Stimulated activated CD8-positive, alpha-beta memory T cell treated with anti-CD3 and anti-CD28 coated beads, Interleukin-2, amount 100 ng/mL, for 48 hours (primary cell): ENCODE measurements around the gene SEL1L3.

Experiments used
- DNase-seq, 2 donors: peaks; one replicate each; pipeline ENCODE4 v3.0.0-alpha.2; 2020; ENCODE audit warnings: low read depth in 2 of 2

The SEL1L3 gene

DNA sequence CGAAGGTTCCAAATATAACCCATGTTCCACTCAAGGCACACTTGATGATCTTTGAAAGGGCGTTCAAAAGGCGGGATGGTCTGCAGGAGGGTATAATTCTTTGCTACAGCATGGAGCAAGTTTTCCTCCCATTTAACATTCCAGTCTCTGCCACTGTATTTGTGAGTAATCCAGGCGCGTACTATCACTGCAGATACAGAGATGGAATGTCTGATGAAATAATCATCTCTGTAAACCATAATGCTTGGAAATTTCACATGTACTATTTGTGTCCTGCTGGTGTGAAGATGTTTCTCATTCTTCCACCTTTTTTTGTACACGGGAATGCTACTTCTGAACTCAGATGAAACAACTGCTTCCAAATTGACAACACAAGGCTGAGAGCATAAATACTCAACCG lies 15.5 kb downstream of the SEL1L3 start:
- DNase-seq: no peak

DNA sequence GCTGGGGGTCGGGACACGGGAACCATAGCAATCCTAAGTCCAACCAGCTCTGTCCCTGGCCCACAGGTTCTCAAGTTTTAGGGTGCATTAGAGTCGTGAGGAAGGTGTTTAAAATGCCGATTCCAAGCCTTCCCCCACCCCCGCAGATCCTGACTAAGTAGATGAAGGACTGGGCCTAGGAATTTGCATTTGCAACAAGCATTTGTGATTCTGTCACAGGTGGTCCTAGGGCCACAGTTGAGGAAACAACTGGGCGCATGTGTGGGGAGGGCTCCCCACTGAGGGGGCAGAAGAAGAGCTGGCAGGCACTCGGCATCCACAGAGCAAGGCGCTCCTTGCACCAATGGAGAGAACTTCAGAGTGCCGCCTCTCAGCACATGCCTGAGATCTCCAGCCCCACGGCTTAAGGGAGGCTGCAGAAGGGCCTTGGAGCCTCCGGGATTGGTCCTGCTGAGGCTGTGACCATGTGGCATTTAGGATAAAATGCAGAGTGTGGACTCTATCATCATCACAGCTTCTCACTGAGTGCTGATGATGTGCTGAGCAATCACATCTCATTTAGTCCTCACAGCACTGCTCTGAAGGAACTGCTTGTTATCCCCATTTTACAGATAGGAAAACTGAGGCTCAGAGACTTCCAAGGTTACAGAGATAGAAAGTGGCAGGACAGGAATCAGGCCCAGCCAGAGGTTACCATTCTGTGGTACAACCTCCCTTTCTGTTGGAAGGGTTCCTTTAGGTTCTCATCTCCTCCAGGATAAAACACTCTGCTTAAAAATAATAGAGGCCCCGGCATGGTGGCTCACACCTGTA lies 16.7 kb downstream of the SEL1L3 start:
- no peak for DNase-seq

DNA sequence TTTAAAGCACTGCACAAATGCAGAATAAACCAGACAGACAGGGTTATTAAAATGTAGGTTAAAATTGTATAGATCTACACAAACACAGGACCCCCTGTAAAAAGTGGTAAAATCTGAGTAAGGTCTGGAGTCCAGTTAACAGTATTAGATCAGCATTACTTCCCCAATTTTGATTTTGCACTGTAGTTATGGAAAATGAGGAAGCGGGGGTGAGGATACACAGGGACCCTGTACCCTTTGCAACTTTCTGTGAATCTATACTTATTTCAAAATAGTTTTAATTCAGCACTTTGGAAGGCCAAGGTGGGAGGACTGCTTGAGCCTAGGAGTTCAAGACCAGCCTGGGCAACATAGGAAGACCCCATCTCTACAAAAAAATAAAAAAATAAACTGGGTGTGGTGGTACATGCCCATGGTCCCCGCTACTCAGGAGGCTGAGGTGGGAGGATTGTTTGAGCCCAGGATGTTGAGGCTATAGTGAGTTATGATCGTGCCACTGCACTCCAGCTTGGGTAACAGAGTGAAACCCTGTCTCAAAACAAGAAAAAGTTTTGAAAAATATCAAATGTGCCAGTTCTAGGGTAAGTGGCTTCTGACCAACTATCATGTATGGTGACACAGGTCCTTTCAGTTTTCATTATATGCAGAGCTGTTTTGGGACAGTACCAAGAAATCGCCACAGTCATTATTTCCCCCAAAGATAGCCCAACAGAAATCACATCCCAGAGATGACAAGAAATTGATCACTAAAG lies 17.7 kb downstream of the SEL1L3 start:
- DNase-seq: no peak

DNA sequence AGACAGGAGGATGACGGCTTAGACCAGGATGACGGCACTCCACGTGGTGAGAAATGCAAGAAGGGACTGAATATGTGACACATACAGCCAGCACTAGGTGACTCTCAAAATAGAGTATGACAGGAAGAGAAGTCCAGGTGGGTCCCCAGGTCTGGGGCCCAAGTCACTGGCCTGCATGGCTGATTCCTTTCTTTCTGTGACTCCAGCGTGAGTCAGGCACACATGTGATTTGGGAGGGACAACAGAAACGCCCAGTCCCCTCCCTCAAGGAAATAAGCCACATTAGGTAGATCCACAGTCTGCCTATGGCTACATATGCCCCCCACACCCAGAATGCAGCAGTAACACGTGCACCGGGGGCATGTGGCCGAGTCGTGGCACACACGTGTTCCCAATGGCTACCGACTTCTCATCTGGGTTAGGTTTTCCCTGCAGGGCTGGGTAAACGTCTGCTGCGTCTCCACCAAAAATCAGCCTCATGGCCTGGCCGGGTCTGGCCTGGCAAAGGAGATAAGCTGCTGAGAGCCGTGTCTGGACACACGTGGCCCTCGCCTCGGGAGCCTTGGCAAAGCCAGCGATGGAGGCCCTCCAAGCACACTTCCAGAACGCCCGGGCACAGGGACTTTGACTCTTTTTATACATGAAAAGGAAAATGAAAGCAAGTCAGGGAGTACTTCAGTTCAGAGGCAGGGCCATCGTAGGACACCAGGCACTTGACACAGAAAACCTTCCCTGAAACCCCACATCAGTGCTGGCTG lies 19.3 kb downstream of the SEL1L3 start:
- DNase-seq: no peak

DNA sequence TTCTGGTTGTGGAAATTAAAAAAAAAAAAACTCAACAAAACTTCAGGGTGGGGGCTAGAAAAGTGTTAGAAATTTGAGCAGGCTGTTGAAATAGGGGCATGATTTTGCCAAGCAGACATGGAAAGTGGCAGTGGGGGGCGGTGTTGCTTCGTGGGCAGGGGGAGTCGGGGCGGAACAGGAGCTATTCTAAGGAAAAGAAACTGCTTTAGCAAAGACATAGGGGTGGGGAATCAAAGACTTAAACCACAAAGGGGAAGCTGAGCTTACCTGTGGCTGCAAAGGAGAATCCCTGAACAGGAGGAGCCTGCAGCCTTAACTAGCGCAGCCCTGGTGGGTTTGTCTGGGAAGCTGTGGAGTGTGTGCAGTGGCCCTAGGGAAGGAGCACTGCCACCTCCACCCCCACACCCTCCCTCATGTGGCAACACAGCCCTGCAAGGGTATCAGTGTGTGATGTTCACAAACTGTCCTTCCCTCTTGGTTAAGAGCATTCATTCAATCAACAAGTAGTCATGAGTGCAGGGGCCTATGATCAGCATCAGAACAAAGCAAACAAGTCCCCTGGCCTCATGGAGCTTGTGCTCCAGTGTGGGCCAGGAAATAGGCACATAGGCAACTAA lies 20.5 kb downstream of the SEL1L3 start:
- peak in 1 of 2 donors; percentile 33 for DNase-seq

DNA sequence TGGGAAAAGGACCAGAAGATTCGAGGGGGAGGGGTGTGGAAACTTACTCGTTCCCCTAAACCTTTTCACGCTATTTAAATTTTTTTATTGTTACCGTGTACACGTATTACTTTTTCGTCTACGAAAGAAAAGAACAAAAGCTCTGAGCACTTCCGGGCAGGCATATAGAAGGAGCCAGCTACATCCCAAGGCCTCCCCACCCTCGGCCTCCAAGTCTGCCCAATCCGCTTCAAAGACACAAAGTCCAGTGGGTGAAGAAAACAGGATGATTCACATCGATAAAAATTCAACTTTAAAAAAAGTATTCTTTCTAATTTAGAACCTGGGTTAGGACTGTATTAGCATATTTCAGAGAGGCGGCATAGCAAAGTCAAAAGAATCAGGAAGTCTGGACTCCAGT lies 23.1 kb downstream of the SEL1L3 start:
- no peak for DNase-seq

DNA sequence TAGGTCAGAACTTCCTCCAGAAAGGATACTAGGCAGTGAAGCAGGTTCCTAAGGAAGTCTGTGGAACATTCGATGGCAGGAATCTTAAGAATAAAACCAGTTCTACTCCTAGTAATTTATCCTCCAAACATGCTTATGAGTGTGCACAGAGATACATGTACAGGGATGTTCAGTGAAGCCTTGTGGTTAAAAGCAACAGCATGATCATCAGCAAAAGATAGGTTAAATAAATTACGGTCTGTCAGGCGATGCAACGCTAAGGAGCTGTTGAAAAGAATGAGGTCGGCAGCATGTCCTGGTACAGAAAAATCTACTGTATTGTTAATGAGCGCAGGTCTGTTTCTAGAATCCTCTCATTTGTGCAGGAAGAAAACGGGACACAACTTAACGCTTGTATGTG lies 23.6 kb downstream of the SEL1L3 start:
- no peak for DNase-seq

DNA sequence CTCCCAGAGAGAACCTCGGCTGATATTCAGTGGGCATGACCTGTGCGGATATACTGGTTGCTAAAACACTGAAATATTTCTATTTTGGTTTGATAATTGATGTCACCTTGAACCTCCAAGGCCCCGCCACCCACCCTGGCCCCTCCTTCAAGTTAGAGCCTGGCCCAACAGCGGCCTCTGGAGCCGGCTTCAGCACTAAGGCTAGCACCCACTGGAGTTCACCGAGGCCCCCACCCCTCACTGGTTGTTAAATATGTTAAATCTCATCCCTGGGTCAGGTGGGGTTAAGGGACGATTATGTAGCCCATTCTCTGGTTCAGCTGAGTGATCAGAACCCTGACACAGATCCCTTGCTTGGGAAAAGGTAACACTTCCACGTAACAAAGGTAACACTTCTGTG lies 24.3 kb downstream of the SEL1L3 start:
- no peak for DNase-seq

DNA sequence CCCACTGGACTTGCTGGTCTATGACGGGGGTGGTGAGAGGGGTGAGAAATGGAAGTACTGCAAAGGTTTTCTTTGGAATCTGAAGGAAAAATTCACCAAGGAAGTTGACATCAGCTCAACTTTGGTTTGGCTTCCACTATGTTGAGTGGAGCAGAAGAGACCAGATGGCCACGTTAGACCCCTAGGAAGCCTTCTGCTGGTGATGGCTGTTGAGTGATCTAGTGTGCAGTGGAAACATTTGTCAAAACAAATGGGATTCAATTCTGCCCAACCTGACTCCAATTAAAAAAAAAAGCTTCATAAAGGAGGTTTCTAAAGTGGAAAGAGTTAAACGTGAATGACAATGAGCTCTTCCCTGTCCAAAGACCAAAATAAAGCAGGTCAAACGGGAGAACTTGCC lies 25.7 kb downstream of the SEL1L3 start:
- no peak for DNase-seq

DNA sequence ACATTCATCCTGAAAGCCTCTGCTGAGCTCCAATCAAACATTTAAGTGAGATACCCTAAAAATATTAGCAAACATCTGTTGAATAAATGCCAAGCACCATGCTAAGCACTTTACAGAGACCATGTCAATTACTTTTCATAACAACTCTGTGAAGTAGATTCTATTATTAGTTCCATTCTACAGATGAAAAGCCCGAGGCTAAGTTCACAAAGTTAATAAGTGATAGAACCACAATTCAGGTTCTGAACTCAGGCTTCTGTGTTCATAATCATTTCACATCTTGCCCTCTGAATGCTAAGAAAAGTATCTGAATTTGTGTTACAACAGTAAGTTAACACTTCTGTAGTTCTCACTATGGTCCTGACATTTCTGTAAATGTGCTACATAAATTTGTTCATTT lies 27.4 kb downstream of the SEL1L3 start:
- no peak for DNase-seq

DNA sequence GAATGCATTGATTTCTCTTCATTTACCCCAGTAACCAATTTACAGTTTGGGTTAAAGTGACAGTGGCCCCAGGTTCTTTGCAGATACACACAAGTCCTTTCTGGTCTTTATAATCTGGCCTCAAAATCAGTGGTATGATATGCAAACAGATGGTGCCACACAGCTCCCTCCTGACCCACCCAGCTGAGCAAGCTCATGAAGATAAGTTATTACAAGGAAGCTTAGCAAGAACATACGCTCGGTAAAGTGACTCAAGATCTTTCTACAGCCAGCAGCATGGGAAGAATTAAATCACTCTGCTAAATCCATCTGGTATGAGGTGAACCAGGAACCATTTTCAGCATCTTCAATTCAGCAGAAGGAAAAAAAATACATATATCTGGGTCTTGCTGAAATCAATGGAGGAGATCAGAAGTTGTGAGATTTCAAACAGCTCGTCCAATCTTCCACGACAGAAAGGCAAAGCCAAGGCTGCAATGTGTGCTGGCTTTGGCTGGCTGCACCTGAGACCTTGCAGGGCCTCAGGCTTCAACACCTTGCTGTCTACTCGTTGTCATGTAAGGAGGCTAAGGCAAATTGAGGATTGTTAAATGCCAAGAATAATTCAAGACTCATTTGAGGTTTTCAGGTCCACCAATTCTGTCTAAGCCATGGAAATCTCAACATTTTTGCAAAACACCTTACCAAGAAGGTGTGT lies 28.2 kb downstream of the SEL1L3 start:
- no peak for DNase-seq

DNA sequence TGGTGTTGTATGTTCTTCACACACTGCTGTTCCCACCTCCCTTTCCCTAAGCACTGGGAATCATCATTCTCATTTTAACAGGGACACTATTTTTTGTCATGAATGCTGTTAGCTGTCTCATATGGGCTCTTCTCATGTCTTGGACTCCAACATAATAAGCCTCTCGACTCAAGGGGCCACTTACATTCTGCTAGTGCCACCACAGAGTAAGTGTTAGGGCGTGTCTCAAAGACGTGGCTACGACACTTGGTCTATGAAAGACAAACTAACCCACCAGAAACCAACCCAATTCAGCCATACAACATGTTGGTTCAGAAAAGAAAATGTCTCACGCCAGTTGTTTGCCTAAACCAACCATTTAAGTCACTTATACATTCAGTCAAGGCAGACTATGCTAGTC lies 32.2 kb downstream of the SEL1L3 start:
- DNase-seq: no peak

DNA sequence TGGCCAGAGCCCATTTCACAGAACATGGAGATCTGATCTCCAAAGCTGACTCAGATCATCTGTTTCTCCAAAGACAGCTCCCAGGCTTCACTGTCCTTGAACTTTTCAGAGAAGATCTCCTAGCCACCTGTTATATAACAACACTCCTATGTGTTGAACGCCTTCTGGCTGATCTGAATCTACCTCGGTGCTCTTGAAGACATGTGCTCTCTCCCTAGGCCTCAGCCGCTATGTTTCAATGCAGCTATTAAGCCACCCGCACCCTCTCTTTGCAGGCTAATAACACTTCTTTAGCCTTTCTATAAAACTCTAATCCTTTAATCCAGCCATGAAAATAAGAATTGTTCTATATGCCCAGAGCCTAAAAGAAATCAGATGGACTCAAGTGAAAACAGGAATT lies 34.9 kb downstream of the SEL1L3 start:
- DNase-seq: no peak

DNA sequence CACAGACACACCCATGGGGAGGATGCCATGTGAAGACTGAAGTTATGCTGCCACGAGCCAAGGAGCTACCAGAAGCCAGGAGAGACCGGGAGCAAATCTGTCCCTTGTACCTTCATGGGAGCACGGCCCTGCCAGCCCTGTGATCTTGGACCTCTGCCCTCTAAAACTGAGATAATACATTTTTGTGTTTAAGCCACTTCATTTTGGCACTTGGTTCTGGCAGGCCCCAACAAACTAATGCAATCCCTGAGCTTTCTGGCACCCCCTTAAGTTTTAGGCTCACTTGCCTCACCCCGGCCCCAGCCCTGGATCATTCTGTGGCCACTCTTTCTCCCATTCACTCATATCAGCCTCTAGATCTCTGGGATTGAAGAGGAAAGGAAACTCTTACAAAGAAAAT lies 35.4 kb downstream of the SEL1L3 start:
- DNase-seq: no peak

DNA sequence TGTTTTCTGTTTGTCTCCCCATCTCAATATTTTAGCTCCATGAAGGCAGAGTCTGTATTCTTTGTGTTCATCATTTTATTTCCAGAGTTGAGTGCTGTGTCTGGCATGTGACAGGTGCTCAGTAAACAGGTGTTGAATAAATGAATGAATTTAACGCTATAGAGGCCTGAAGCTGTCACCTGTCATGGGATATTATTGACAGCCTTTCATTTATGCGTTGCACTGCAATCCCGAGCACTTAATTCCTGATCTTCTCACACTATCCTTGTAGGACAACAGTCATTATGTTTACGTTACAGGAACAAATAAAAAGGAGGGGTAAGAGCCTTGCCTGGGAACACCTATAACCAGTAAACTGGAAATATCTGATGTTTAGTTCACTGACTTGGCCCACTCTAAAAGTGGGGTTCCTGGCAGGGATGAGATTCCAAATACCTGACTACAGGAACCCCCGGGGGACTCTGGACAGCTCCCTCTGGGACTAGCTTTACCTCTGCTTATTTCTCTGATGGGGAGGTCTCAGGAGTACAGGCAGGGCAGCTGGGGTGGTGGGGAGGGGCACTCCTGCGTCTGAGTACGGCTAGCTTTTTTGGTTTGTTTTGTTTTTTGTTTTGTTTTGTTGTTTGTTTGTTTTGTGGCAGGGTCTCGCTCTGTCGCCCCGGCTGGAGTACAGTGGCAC lies 36.6 kb downstream of the SEL1L3 start:
- no peak for DNase-seq

DNA sequence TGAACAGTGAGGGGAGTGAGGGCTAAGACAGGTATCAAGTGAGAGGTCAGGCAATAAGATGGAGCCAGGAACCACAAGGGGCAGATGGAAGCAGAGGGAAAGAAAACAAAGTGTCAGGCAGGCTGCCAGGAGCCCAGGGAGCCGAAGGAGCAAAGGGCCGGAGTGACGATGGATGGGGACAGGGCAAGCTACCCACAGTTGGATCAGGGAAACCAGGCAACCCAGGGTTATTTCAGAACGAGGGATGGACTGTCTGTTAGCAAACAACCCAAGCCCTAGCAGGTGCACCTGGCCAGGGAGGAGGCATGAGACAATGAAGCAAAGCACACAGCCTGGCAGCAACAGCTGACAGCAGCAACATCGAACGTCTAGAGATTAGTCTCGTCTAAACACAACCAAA lies 39.2 kb downstream of the SEL1L3 start:
- no peak for DNase-seq

DNA sequence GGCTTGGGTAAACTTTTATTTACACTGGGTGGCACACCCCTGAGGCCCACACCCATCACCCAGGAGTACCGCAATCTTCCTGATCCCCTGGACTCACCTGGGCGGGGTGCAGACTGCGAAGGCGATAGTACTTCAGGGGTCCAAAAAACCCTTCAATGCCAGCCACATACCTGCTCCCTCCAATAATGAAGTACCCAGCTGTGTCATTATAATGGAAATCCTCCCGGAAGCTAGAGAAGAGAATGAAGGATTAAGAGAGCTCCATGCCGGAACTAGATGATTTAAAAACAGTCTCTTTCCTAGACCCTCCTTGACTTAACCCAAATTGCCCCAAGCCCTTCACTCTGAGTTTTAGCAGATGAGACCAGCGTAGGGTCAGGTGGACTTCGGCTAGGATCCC lies 40.9 kb downstream of the SEL1L3 start:
- no peak for DNase-seq

DNA sequence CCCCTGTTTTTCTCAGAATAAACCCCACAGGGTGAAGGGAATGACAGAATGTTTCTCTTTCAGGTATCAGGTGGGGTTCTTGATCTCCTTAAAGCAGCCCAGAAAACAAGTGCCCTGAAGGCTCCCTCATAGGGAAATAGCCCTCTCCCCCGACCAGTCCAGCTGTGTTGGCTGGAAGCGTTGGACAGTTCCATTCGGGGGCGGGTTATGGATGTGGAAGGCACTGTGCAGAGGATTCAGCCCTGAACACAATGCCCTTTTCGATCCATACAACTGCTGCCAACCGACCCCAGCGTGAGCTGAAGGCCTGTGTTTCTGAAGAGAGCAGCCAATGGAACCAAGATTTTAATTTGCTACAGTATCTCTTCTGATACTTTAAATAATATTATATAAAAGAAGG lies 41.5 kb downstream of the SEL1L3 start:
- no peak for DNase-seq

DNA sequence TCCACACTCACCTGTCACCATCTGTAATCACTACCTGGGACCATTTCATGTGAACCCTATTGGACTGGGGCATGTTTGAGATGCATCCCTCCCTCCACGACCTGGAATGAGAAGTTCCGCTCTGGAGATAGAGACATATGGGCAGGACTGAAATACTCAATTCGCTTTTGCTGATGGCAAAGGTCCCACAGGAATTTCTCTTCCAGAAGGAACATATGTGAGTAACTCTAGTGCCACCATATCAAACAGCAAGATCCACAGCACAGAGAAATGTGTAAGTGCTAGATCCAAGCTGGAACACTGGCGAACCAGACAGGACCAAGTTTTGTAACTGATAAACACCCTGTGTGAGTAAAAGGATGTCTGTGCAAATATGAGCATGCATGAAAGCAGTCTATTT lies 43.9 kb downstream of the SEL1L3 start:
- DNase-seq: no peak

DNA sequence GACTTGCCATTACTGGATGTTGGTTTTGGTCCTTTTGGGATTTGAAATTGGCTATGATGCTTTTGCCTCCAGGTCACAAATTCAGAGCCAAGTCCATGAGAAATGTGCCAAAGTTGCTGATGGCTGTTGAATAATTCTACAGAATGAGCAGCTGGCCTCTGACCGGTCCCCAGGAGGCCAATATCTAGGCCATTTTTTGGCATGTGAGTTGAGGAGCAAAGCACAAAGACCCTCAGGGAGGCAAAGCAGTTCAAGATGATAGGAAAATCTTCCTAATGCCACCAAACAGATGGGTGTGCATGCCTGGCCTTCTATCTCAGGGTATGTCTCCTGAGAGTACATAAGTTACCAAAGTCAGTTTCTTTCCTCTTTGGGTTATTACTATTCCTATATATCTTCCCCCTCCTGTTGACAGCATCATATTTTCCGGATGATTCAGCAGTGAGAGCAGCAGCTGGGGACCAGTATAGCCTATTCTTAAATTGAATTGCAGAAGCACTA lies 44.4 kb downstream of the SEL1L3 start:
- no peak for DNase-seq
